HCT116 (cell line): ENCODE data around the gene PTPRR.

ENCODE experiments used
- POLR2A ChIP-seq: IDR thresholded peaks from 2 replicates; pipeline ENCODE4 v1.7.0; 2011; ENCODE audit warnings: borderline replicate concordance; ENCODE audit not compliant: insufficient read depth, insufficient read length; ENCODE audit errors: extremely low read depth
- SP1 ChIP-seq: IDR thresholded peaks from 2 replicates; pipeline ENCODE4 v1.6.1; 2012; ENCODE audit warnings: low read depth
- TF ChIP-seq, protein P1 (sequence below), 3 experiments: fragments of 200-600 bp in 1 of 3; sonication (generic) in 1 of 3; IDR thresholded peaks in 2 of 3; conservative IDR thresholded peaks in 1 of 3; 2 replicates each; pipeline ENCODE4 v1.5.1; 2012 to 2017; ENCODE audit warnings: low read depth in 2 of 3, low read length in 2 of 3, antibody characterized with exemption in 1 of 3, borderline replicate concordance in 1 of 3, control low read depth in 1 of 3, mild to moderate bottlenecking in 1 of 3, mixed read lengths in 1 of 3, mixed run types in 1 of 3, moderate library complexity in 1 of 3; ENCODE audit not compliant: insufficient read depth in 1 of 3

DNA sequence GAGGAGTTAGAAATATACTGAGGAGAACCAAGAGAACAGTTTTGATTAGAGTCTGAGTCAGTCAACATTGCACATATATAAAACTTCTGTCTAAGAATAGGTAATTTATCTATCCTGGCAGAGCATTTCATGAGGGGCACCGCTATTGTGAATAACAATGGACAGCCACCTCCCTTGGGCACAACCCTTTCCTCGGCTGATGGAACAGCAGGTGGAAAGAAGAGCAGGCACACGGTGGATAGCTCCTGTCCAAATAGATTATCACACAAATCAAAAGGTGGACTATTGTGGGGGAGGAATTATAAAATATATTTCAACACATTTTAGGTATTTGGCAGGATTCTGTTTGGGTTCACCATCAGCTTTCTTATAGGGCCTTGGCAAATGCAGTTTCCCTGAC, 199.3 kb downstream of the PTPRR start:
- TF ChIP-seq POLR2A = no peak
- TF ChIP-seq, protein P1, sequence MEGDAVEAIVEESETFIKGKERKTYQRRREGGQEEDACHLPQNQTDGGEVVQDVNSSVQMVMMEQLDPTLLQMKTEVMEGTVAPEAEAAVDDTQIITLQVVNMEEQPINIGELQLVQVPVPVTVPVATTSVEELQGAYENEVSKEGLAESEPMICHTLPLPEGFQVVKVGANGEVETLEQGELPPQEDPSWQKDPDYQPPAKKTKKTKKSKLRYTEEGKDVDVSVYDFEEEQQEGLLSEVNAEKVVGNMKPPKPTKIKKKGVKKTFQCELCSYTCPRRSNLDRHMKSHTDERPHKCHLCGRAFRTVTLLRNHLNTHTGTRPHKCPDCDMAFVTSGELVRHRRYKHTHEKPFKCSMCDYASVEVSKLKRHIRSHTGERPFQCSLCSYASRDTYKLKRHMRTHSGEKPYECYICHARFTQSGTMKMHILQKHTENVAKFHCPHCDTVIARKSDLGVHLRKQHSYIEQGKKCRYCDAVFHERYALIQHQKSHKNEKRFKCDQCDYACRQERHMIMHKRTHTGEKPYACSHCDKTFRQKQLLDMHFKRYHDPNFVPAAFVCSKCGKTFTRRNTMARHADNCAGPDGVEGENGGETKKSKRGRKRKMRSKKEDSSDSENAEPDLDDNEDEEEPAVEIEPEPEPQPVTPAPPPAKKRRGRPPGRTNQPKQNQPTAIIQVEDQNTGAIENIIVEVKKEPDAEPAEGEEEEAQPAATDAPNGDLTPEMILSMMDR (IDR thresholded peaks at IDR 0.05 in 2 of 3, conservative IDR thresholded peaks at IDR 0.05 in 1 of 3; ENCODE audit: borderline replicate concordance in 1 of 3, insufficient read depth in 1 of 3, low read depth in 2 of 3, low read length in 2 of 3) = no peak
- no peak for TF ChIP-seq SP1
